HG02571 (cell line): ENCODE measurements around the gene NTN5.
"Not testable (repeated sequence)": the region's sequence is repeated elsewhere in the genome, so short reads cannot be mapped to it uniquely, and the experiment has no call there.

Source experiments
- ATAC-seq: cut with Tn5 transposase; IDR thresholded peaks from one replicate; pipeline ENCODE4 v1.9.1; 2021; ENCODE audit warnings: mild to moderate bottlenecking, moderate library complexity; ENCODE audit not compliant: unreplicated experiment

NTN5 gene

GRCh38 chr19:48672994-48673393 lies at the start of gene NTN5:
TSS of gene NTN5 (minus strand) at chr19:48673017. CDS start at chr19:48670986, 2,031 bp downstream.
- no peak for ATAC-seq

- no peak for ATAC-seq
These were observed 49.4 kb upstream of the NTN5 start for GRCh38 chr19:48722196-48722708.

- peak; percentile 75 for ATAC-seq
These were observed 47.9 kb upstream of the NTN5 start for GRCh38 chr19:48720613-48721296.

- no peak for ATAC-seq
These were observed 47.4 kb upstream of the NTN5 start for GRCh38 chr19:48720251-48720612.

- ATAC-seq: no peak
These were observed 46.7 kb upstream of the NTN5 start, which contains the start of gene MAMSTR for GRCh38 chr19:48719263-48720171. TSS of gene MAMSTR (minus strand) at chr19:48719725. CDS start at chr19:48719031, 694 bp downstream.

GRCh38 chr19:48718711-48719231 lies 46.0 kb upstream of the NTN5 start:
- ATAC-seq: no peak

GRCh38 chr19:48718106-48718505 lies 45.3 kb upstream of the NTN5 start:
- ATAC-seq: not testable (repeated sequence)

- no peak for ATAC-seq
These were observed 43.9 kb upstream of the NTN5 start for GRCh38 chr19:48716562-48717291.

- ATAC-seq: no peak
These were observed 42.9 kb upstream of the NTN5 start for GRCh38 chr19:48715681-48716171.

GRCh38 chr19:48714759-48715675 lies 42.2 kb upstream of the NTN5 start:
- no peak for ATAC-seq

GRCh38 chr19:48713864-48714755 lies 41.3 kb upstream of the NTN5 start:
- ATAC-seq: peak; percentile 81

- no peak for ATAC-seq
These were observed 40.4 kb upstream of the NTN5 start for GRCh38 chr19:48713041-48713863.

GRCh38 chr19:48711106-48711662 lies 38.4 kb upstream of the NTN5 start:
- no peak for ATAC-seq

GRCh38 chr19:48708471-48708870 lies 35.7 kb upstream of the NTN5 start:
- no peak for ATAC-seq

- ATAC-seq: no peak
These were observed 32.6 kb upstream of the NTN5 start for GRCh38 chr19:48705431-48705830.

GRCh38 chr19:48703316-48703715 lies 30.5 kb upstream of the NTN5 start:
- no peak for ATAC-seq

- ATAC-seq: no peak
These were observed 29.9 kb upstream of the NTN5 start for GRCh38 chr19:48702701-48703100.
